Endodermal cell (in vitro differentiated cells): ENCODE measurements around the gene AFMID. TPM values are rescaled to one million over a fixed set of nuclear protein-coding genes. Genes with fewer than 3 reads are reported as not detected.
A peak's percentile ranks its signal among the peaks of the same experiment; 100 is the strongest.

ENCODE experiments used
- DNase-seq: peaks from one replicate; pipeline ENCODE4 v3.0.0-alpha.2; 2017
- H3K27ac ChIP-seq: 2 replicates; pipeline ENCODE4 v1.5.1; 2013; ENCODE audit warnings: mild to moderate bottlenecking, low read depth, low read length, moderate library complexity
- H3K27me3 ChIP-seq: 2 replicates; pipeline ENCODE4 v1.6.1; 2013; ENCODE audit warnings: mild to moderate bottlenecking, low read length, moderate library complexity; ENCODE audit not compliant: insufficient read depth, control insufficient read depth, poor library complexity, severe bottlenecking
- H3K36me3 ChIP-seq: 2 replicates; pipeline ENCODE4 v1.7.0; 2013; ENCODE audit warnings: mild to moderate bottlenecking, low read length, moderate library complexity; ENCODE audit not compliant: control insufficient read depth, insufficient read depth
- H3K4me1 ChIP-seq: one replicate; pipeline ENCODE4 v1.7.0; 2013; ENCODE audit warnings: low read length; ENCODE audit not compliant: control insufficient read depth, insufficient read depth
- H3K4me3 ChIP-seq: 2 replicates; pipeline ENCODE4 v1.5.1; 2013; ENCODE audit warnings: mild to moderate bottlenecking, low read length, moderate library complexity
- H3K9ac ChIP-seq: 2 replicates; pipeline ENCODE4 v1.6.1; 2013; ENCODE audit warnings: mild to moderate bottlenecking, low read length, moderate library complexity; ENCODE audit not compliant: poor library complexity, severe bottlenecking; ENCODE audit errors: extremely low read depth
- H3K9me3 ChIP-seq: 2 replicates; pipeline ENCODE4 v1.6.1; 2013; ENCODE audit warnings: mild to moderate bottlenecking, low read length, moderate library complexity; ENCODE audit not compliant: control insufficient read depth
- H3K27ac Mint-ChIP-seq: 2 replicates; pipeline ENCODE4 v1.8.0; 2020; ENCODE audit warnings: mixed read lengths
- H3K27me3 Mint-ChIP-seq: 2 replicates; pipeline ENCODE4 v1.8.0; 2021; ENCODE audit warnings: mild to moderate bottlenecking, mixed read lengths; ENCODE audit not compliant: insufficient read depth
- H3K36me3 Mint-ChIP-seq: 2 replicates; pipeline ENCODE4 v1.8.0; 2020; ENCODE audit warnings: low read depth, mixed read lengths
- H3K4me1 Mint-ChIP-seq: 2 replicates; pipeline ENCODE4 v1.8.0; 2020; ENCODE audit warnings: mixed read lengths
- H3K4me3 Mint-ChIP-seq: 2 replicates; pipeline ENCODE4 v1.8.0; 2020; ENCODE audit warnings: mild to moderate bottlenecking, moderate library complexity, mixed read lengths
- H3K9me3 Mint-ChIP-seq: 2 replicates; pipeline ENCODE4 v1.8.0; 2020; ENCODE audit warnings: mild to moderate bottlenecking, mixed read lengths
- WGBS, 2 experiments: methylation state at CpG; one replicate each; pipeline versions ENCODE4 v1.1.5 to v1.1.7; 2013; ENCODE audit warnings: missing lambda C conversion rate in 2 of 2, mixed read lengths in 1 of 2; ENCODE audit not compliant: insufficient coverage in 1 of 2, insufficient read length in 1 of 2; 5-methylcytosine and 5-hydroxymethylcytosine counted together
- total RNA-seq, 2 donors: library from RNA; stranded (reverse); fragmentation: NEBNext Ultra II Directional in 1 of 2; extraction: Animal tissue kit (Norgen Biotek cat#: 25700) in 1 of 2; gene quantifications; 2 replicates in 1 of 2; 3 replicates in 1 of 2; pipeline ENCODE4 v1.2.1, GENCODE V29; 2021
- TF ChIP-seq, protein P1 (sequence below): fragments of 200-600 bp; sonication (generic); conservative IDR thresholded peaks from 2 replicates; pipeline ENCODE4 v1.5.0; 2021; ENCODE audit warnings: antibody characterized with exemption, mild to moderate bottlenecking

Gene AFMID
- total RNA-seq, 2 donors from 2014 or later, result 46.5 to 52.4 TPM

DNA sequence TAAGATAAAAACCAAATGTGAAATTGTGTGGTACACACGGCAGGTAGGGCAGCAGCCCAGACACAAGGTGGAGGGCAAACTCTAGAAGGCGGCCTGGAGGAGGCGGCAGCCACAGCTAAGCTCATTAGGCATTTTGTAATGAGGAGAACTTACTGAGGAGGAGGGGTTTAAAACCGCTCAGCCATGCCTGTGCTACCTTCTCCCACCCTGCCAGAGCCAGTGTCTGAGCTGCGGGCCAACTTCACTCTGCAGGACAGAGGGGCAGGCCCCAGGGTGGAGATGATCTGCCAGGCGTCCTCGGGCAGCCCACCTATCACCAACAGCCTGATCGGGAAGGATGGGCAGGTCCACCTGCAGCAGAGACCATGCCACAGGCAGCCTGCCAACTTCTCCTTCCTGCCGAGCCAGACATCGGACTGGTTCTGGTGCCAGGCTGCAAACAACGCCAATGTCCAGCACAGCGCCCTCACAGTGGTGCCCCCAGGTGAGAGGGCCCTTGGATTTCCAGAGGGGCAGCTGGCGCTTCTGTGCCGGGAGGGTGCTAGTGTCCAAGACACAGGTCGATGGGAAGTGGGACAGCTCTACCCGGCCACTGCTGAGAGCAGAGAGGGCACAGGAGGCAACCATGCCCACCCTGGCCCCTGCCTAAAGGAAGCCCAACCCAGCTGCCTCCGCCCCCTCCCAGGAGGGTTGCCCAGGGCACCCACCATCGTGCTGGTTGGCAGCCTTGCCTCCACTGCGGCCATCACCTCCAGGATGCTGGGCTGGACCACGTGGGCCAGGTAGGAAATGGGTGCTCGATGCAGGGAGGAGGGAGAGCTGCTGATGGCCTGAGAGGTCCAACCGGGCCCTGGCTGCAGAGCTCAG, 23.0 kb upstream of the AFMID start:
- H3K4me1 Mint-ChIP-seq, result peaks cover 2% of the 10 kb centered on the region
- H3K27ac Mint-ChIP-seq, result no peak overlapping the region
- 90 to 92% methylated on average over 14 to 22 of the region's 22 CpGs for WGBS, 2 experiments
- TF ChIP-seq, protein P1, sequence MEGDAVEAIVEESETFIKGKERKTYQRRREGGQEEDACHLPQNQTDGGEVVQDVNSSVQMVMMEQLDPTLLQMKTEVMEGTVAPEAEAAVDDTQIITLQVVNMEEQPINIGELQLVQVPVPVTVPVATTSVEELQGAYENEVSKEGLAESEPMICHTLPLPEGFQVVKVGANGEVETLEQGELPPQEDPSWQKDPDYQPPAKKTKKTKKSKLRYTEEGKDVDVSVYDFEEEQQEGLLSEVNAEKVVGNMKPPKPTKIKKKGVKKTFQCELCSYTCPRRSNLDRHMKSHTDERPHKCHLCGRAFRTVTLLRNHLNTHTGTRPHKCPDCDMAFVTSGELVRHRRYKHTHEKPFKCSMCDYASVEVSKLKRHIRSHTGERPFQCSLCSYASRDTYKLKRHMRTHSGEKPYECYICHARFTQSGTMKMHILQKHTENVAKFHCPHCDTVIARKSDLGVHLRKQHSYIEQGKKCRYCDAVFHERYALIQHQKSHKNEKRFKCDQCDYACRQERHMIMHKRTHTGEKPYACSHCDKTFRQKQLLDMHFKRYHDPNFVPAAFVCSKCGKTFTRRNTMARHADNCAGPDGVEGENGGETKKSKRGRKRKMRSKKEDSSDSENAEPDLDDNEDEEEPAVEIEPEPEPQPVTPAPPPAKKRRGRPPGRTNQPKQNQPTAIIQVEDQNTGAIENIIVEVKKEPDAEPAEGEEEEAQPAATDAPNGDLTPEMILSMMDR, result no peak
- H3K9me3 ChIP-seq, result no peaks in the 10 kb centered on the region
- no peak overlapping the region for H3K9ac ChIP-seq
- no peaks in the 10 kb centered on the region for H3K9me3 Mint-ChIP-seq
- H3K4me3 Mint-ChIP-seq, result no peak overlapping the region
- no peak overlapping the region for H3K4me3 ChIP-seq
- H3K36me3 ChIP-seq, result no peaks in the 10 kb centered on the region
- no peaks in the 10 kb centered on the region for H3K27me3 ChIP-seq
- H3K36me3 Mint-ChIP-seq, result no peaks in the 10 kb centered on the region
- no peaks in the 10 kb centered on the region for H3K27me3 Mint-ChIP-seq
- DNase-seq, result peak; percentile 56
- no peaks in the 10 kb centered on the region for H3K4me1 ChIP-seq
- H3K27ac ChIP-seq, result no peak overlapping the region

DNA sequence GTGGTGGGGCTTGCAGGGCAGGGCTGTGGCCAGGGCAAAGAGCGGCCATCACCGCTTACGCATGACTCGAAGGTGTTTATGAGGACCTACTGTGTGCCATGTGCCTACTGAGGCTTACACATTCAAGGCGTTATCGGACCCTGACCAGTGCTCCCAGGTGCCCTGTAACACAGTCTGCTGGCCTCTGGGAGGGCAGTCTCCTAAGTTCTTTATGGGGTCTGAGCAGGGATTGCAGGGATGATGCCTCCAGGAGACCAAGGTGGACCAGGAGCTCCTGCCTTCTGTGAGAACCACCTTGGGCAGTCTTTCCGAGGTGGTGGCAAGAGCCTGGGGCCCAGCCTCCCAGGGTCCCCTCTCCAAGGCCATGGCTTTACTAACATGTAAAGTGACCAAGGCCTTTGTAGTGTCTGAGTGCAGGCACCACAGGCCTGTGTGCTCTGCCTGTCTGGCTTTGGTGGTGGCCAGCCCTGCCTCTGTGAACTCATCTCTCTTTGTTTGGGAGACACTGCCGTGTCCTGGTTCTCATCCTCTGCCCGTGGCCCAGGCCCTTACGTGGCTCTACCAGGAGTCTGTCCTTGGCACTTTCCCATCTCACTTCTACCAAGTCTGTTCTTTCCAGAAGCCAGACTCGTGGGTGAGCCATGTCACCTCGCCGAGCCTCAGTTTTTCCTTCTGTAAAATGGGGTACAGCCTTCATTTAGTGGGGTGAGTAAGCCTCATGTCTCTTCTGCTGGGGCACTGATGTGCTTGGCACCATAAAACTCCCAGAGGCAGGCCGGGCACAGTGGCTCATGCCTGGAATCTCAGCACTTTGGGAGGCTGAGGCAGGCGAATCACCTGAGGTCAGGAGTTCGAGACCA, 22.2 kb upstream of the AFMID start:
- Mint-ChIP-seq H3K4me3 (no peak overlapping the region), H3K9me3 (no peaks in the 10 kb centered on the region), H3K27me3 (no peaks in the 10 kb centered on the region), H3K36me3 (no peaks in the 10 kb centered on the region), H3K4me1 (peaks cover 2% of the 10 kb centered on the region), H3K27ac (no peak overlapping the region)
- TF ChIP-seq, protein P1, result no peak
- H3K9me3 ChIP-seq, result no peaks in the 10 kb centered on the region
- no peaks in the 10 kb centered on the region for H3K27me3 ChIP-seq
- no peaks in the 10 kb centered on the region for H3K36me3 ChIP-seq
- DNase-seq, result peak; percentile 52
- no peak overlapping the region for H3K4me3 ChIP-seq
- no peak overlapping the region for H3K9ac ChIP-seq
- no peak overlapping the region for H3K27ac ChIP-seq
- no peaks in the 10 kb centered on the region for H3K4me1 ChIP-seq
- 95% methylated on average over 12 to 16 of the region's 16 CpGs for WGBS, 2 experiments

DNA sequence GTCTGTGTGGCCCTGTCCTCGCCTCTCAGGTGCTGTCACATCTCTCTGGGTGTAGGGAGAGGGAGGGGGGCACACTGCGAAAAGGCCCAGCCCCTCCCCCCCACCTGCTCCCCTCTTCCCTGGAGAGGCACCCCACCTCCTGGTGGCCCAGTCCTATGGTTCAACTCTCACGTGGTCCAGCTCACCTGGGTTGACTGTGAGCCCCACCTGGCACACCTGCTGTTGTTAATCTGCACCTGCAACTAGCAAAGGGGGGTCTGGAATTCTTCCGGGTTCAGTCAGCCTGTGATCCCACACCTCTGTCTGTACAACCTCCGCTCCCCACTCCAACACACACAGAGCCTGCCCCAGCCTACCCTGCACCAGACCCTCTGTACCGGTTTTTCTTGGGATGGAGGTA, 20.7 kb upstream of the AFMID start:
- H3K27me3 ChIP-seq, result no peaks in the 10 kb centered on the region
- WGBS, 2 experiments, result 77 to 100% methylated on average over 1 to 6 of the region's 6 CpGs
- H3K9me3 ChIP-seq, result no peaks in the 10 kb centered on the region
- H3K36me3 Mint-ChIP-seq, result no peaks in the 10 kb centered on the region
- no peaks in the 10 kb centered on the region for H3K4me1 ChIP-seq
- TF ChIP-seq, protein P1, result no peak
- H3K4me3 ChIP-seq, result no peak overlapping the region
- H3K4me1 Mint-ChIP-seq, result peaks cover 2% of the 10 kb centered on the region
- no peak overlapping the region for H3K9ac ChIP-seq
- H3K4me3 Mint-ChIP-seq, result no peak overlapping the region
- H3K27ac ChIP-seq, result no peak overlapping the region
- no peak for DNase-seq
- H3K27ac Mint-ChIP-seq, result no peak overlapping the region
- no peaks in the 10 kb centered on the region for H3K27me3 Mint-ChIP-seq
- peaks cover 4% of the 10 kb centered on the region for H3K36me3 ChIP-seq
- H3K9me3 Mint-ChIP-seq, result no peaks in the 10 kb centered on the region
